CD14-positive monocyte (primary cell): Measurements from ENCODE around the gene TRNT1. TPM values are rescaled to one million over a fixed set of nuclear protein-coding genes. Genes with fewer than 3 reads are reported as not detected.

Experiments used
- DNase-seq, 3 donors: peaks; one replicate each; pipeline ENCODE4 v3.0.0-alpha.2; 2011 to 2022
- H2AFZ ChIP-seq: 2 replicates; pipeline ENCODE4 v1.6.0; 2012; ENCODE audit warnings: mild to moderate bottlenecking, low read depth, low read length, inconsistent platforms; ENCODE audit not compliant: insufficient read depth, poor library complexity, severe bottlenecking
- H3K27ac ChIP-seq, 2 donors: 1 replicate in 1 of 2; 2 replicates in 1 of 2; pipeline ENCODE4 v1.5.1; 2012 to 2013; ENCODE audit warnings: low read length in 2 of 2, control low read depth in 1 of 2, inconsistent platforms in 1 of 2, low read depth in 1 of 2, mild to moderate bottlenecking in 1 of 2
- H3K27me3 ChIP-seq, 2 donors: one replicate each; pipeline versions ENCODE4 v1.6.0 to v1.6.1; 2011 to 2013; ENCODE audit warnings: low read length in 2 of 2; ENCODE audit not compliant: control insufficient read depth in 2 of 2, insufficient read depth in 2 of 2
- H3K36me3 ChIP-seq, 2 donors: replicated peaks in 1 of 2; 1 replicate in 1 of 2; 2 replicates in 1 of 2; pipeline versions ENCODE4 v1.5.1 to v1.6.1; 2012 to 2013; ENCODE audit warnings: low read length in 2 of 2, control low read depth in 1 of 2, inconsistent platforms in 1 of 2, mild to moderate bottlenecking in 1 of 2; ENCODE audit not compliant: insufficient read depth in 2 of 2, control insufficient read depth in 1 of 2
- H3K4me1 ChIP-seq, 2 donors: 1 replicate in 1 of 2; 2 replicates in 1 of 2; pipeline versions ENCODE4 v1.5.1 to v1.6.1; 2012 to 2013; ENCODE audit warnings: low read length in 2 of 2, control low read depth in 1 of 2, inconsistent platforms in 1 of 2, mild to moderate bottlenecking in 1 of 2, moderate library complexity in 1 of 2; ENCODE audit not compliant: insufficient read depth in 2 of 2, control insufficient read depth in 1 of 2
- H3K4me2 ChIP-seq: replicated peaks from 2 replicates; pipeline ENCODE3; 2012; ENCODE audit warnings: low read length, moderate library complexity, mild to moderate bottlenecking; ENCODE audit not compliant: poor library complexity, severe bottlenecking; ENCODE audit errors: extremely low read depth
- H3K4me3 ChIP-seq, 3 experiments: fragments of 200-600 bp in 1 of 3; sonication (generic) in 1 of 3; replicated peaks in 1 of 3; 1 replicate in 2 of 3; 2 replicates in 1 of 3; pipeline ENCODE4 v1.5.1; 2011 to 2013; ENCODE audit warnings: low read length in 3 of 3, mild to moderate bottlenecking in 3 of 3, control low read depth in 2 of 3, low read depth in 2 of 3, inconsistent platforms in 1 of 3, moderate library complexity in 1 of 3
- H3K79me2 ChIP-seq: 2 replicates; pipeline ENCODE4 v1.6.0; 2012; ENCODE audit warnings: mild to moderate bottlenecking, control low read depth, inconsistent platforms, low read length, moderate library complexity; ENCODE audit not compliant: insufficient read depth
- H3K9ac ChIP-seq: 2 replicates; pipeline ENCODE4 v1.6.0; 2017; ENCODE audit warnings: low read length, mild to moderate bottlenecking; ENCODE audit not compliant: insufficient read depth, poor library complexity, severe bottlenecking
- H3K9me3 ChIP-seq, 2 donors: replicated peaks in 1 of 2; 1 replicate in 1 of 2; 2 replicates in 1 of 2; pipeline versions ENCODE4 v1.5.1 to v1.6.1; 2012 to 2013; ENCODE audit warnings: low read length in 2 of 2, control low read depth in 1 of 2; ENCODE audit not compliant: control insufficient read depth in 1 of 2, insufficient read depth in 1 of 2
- H4K20me1 ChIP-seq: 2 replicates; pipeline ENCODE4 v1.6.0; 2012; ENCODE audit warnings: mild to moderate bottlenecking, low read length, control low read depth, moderate library complexity; ENCODE audit not compliant: insufficient read depth
- H3K27ac Mint-ChIP-seq, 7 donors: one replicate each; pipeline ENCODE4 v1.8.0; 2020; ENCODE audit warnings: mild to moderate bottlenecking in 7 of 7, mixed read lengths in 7 of 7, moderate library complexity in 6 of 7, inconsistent platforms in 2 of 7
- H3K27me3 Mint-ChIP-seq, 3 donors: one replicate each; pipeline ENCODE4 v1.8.0; 2021 to 2022; ENCODE audit warnings: low read depth in 3 of 3, mild to moderate bottlenecking in 3 of 3, mixed read lengths in 3 of 3, moderate library complexity in 3 of 3, inconsistent platforms in 1 of 3
- H3K36me3 Mint-ChIP-seq, 2 donors: one replicate each; pipeline ENCODE4 v1.8.0; 2020; ENCODE audit warnings: mixed read lengths in 2 of 2, inconsistent platforms in 1 of 2, mild to moderate bottlenecking in 1 of 2
- H3K4me1 Mint-ChIP-seq: one replicate; pipeline ENCODE4 v1.8.0; 2020; ENCODE audit warnings: mild to moderate bottlenecking, mixed read lengths
- H3K4me3 Mint-ChIP-seq, 2 donors: one replicate each; pipeline ENCODE4 v1.8.0; 2020; ENCODE audit warnings: mild to moderate bottlenecking in 2 of 2, mixed read lengths in 2 of 2, moderate library complexity in 1 of 2
- H3K9me3 Mint-ChIP-seq, 7 donors: one replicate each; pipeline ENCODE4 v1.8.0; 2020 to 2022; ENCODE audit warnings: mixed read lengths in 7 of 7, mild to moderate bottlenecking in 6 of 7, moderate library complexity in 6 of 7, inconsistent platforms in 2 of 7
- CTCF ChIP-seq: fragments of 200-600 bp; IDR thresholded peaks from one replicate; pipeline ENCODE4 v1.8.0; 2022; ENCODE audit warnings: antibody characterized with exemption, mild to moderate bottlenecking
- WGBS: methylation state at CpG from one replicate; pipeline ENCODE4 v1.1.5; 2013; ENCODE audit warnings: missing lambda C conversion rate; ENCODE audit not compliant: insufficient coverage; 5-methylcytosine and 5-hydroxymethylcytosine counted together
- intact Hi-C, 2 donors: fragments of 100-400 bp; cut with micrococcal nuclease; formaldehyde crosslinking; loops; one replicate each; pipeline versions ENCODE4 v1.15.0 to v1.15.1; 2023
- polyA plus RNA-seq, 3 donors: library from polyadenylated mRNA; depleted of rRNA in 1 of 3; unstranded in 2 of 3; stranded (reverse) in 1 of 3; fragments of 300-500 nt in 2 of 3; fragments of >200 nt in 1 of 3; fragmentation: Illumina TruSeq in 2 of 3; gene quantifications; 1 replicate in 2 of 3; 2 replicates in 1 of 3; pipeline ENCODE4 v1.2.3, GENCODE V29; 2012 to 2021

TRNT1 gene
- polyA plus RNA-seq, 3 donors = 4.4 to 15.8 (median 10.3) TPM

DNA sequence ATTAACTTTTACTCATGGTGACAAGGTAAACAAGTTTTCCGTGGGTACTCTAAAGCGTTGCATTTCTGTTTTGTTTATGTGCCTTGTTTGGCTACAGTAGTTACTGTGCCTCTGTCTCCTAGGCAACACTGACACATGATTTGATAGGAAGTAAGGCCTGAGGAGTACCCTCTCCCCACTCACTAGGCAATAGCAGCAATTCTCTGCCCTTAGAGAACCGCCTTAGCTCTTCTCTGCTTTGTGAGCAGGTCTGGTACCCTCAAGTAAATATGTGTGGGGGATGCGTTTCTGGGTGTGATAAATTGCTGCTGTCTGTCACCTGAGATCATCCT is 16.5 kb upstream of the TRNT1 start, which contains the start of gene IL5RA:
TSS of gene IL5RA (minus strand) at position 76 of the 332 bp plus-strand sequence. CDS start 5,390 bp downstream, outside the sequence.
- no peaks in the 10 kb centered on the region for H3K36me3 Mint-ChIP-seq
- Histone ChIP-seq H2AFZ (no peak within 1 kb of the TSS), H3K9ac (no peak within 1 kb of the TSS), H4K20me1 (no peaks in the 10 kb centered on the region), H3K27me3 (no peaks in the 10 kb centered on the region), H3K27ac (no peak within 1 kb of the TSS), H3K36me3 (no peaks in the 10 kb centered on the region), H3K4me3 (no peak within 1 kb of the TSS), H3K4me1 (no peaks in the 10 kb centered on the region), H3K9me3 (no peaks in the 10 kb centered on the region), H3K4me2 (no peak within 1 kb of the TSS), H3K79me2 (no peaks in the 10 kb centered on the region)
- WGBS = no CpG with 5 or more reads among the region's 4 CpGs
- peak in 1 of 3 donors; percentile 5 for DNase-seq
- H3K4me1 Mint-ChIP-seq = peaks cover 5% of the 10 kb centered on the region
- intact Hi-C loops = no loop called here
- peak within 1 kb of the TSS in 4 of 7 donors; percentile 1 to 65 (median 10) for H3K27ac Mint-ChIP-seq
- TF ChIP-seq CTCF = no peak
- H3K4me3 Mint-ChIP-seq = peak within 1 kb of the TSS in 1 of 2 donors; percentile 30
- H3K27me3 Mint-ChIP-seq = peaks cover 2 to 5% (median 3%) of the 10 kb centered on the region in 3 donors
- peaks cover 0 to 3% (median 0%) of the 10 kb centered on the region in 7 donors for H3K9me3 Mint-ChIP-seq

GRCh38 chr3:3110749-3111361 is 15.9 kb upstream of the TRNT1 start:
- Histone ChIP-seq H3K79me2 (no peaks in the 10 kb centered on the region), H2AFZ (no peak overlapping the region), H3K36me3 (no peaks in the 10 kb centered on the region), H3K27me3 (no peaks in the 10 kb centered on the region), H3K4me2 (no peak overlapping the region), H3K9ac (no peak overlapping the region), H4K20me1 (no peaks in the 10 kb centered on the region), H3K9me3 (no peaks in the 10 kb centered on the region), H3K27ac (no peak overlapping the region), H3K4me3 (no peak overlapping the region), H3K4me1 (no peaks in the 10 kb centered on the region)
- no peak for DNase-seq
- no peak for TF ChIP-seq CTCF
- peaks cover 5% of the 10 kb centered on the region for H3K4me1 Mint-ChIP-seq
- H3K27ac Mint-ChIP-seq = peak overlapping the region in 4 of 7 donors; percentile 1 to 65 (median 10)
- intact Hi-C loops = no loop called here
- H3K9me3 Mint-ChIP-seq = peaks cover 0 to 3% (median 0%) of the 10 kb centered on the region in 7 donors
- no peaks in the 10 kb centered on the region for H3K36me3 Mint-ChIP-seq
- no peak overlapping the region for H3K4me3 Mint-ChIP-seq
- peaks cover 2 to 3% (median 2%) of the 10 kb centered on the region in 3 donors for H3K27me3 Mint-ChIP-seq
- WGBS = 89% methylated on average over 5 of the region's 7 CpGs
